COR-L47 (cell line): ENCODE results near the gene CDK13.
"Not testable (repeated sequence)": the region's sequence is repeated elsewhere in the genome, so short reads cannot be mapped to it uniquely, and the experiment has no call there.

Experiments used
- DNase-seq: peaks from one replicate; lab custom pipeline; 2025; lab: John Stamatoyannopoulos, UW

CDK13 gene

GRCh38 chr7:40098810-40099209 is 148.8 kb downstream of the CDK13 start:
- no peak for DNase-seq

DNA sequence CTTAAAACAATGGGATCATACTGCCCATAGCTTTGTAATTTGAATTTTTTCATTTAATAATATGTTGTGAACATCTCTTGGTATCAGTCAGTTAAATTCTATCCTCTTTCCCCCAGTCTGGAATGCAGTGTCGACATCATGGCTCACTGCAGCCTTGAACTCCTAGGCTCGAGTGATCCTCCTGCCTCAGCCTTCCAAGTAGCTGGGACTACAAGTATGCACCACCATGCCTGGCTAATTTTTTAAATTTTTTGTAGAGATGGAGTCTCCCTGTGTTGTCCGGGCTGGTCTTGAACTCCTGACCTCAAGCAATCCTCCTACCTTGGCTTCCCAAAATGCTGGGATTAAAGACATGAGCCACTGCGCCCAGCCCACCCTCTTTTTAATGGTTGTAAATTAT is 149.8 kb downstream of the CDK13 start:
- no peak for DNase-seq

DNA sequence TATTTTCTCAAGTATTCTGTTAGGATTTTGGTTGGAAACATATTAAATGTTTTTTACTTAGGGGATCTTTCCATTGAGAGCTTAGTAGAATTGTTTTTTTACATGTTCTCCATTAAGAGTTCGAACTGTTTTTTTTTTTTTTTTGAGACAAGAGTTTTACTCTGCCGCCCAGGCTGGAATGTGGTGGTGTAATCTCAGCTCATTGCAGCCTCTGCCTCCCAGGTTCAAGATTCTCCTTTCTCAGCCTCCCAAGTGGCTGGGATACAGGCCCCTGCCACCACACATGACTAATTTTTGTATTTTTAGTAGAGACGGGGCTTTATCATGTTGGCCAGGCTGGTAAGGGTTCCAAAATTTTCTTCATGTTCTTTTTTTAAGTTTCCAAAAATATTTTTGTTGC is 151.1 kb downstream of the CDK13 start:
- no peak for DNase-seq

GRCh38 chr7:40102897-40103296 is 152.8 kb downstream of the CDK13 start:
- no peak for DNase-seq

GRCh38 chr7:40105879-40106473 is 155.9 kb downstream of the CDK13 start:
- no peak for DNase-seq

DNA sequence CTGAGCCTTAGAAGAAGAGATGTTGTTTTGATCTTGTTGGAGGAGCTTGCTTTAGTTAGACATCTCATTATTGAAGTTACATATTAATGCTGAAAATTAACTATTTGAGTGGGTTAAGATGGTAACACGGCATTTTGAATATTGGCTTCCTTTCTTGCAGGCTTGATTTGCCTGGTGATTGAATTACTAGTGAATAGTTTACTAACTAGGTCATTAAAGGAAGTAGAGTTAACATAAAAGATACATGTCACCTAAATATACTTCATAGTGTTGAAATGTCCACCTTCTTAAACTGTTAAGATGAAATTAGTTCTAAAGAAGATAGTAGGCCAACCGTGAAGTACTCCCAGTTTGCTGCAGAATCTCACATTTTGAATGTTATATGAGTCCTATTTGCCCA is 165.9 kb downstream of the CDK13 start:
- DNase-seq, result no peak

- not testable (repeated sequence) for DNase-seq
These were observed 167.1 kb downstream of the CDK13 start for GRCh38 chr7:40117199-40117598.

GRCh38 chr7:40118201-40118600 is 168.1 kb downstream of the CDK13 start:
- DNase-seq, result not testable (repeated sequence)

DNA sequence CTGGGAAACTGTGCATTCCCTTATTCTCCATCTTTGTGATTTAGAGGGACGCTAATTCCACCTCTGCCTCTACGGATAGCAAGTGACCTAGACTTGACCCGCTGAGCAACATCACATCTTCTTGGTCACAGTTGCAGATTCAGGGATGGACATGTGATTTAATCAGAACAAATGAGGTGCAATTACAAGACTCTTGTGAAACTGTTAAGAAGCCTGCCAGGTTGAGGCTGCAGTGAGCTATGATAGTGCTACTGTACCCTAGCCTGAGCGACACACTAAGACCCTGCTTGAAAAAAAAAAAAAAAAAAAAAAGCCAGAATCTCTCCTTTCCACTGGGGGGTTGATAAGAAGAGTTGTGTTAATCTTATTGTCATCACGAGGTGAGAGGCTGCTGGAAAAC is 170.0 kb downstream of the CDK13 start:
- no peak for DNase-seq

DNA sequence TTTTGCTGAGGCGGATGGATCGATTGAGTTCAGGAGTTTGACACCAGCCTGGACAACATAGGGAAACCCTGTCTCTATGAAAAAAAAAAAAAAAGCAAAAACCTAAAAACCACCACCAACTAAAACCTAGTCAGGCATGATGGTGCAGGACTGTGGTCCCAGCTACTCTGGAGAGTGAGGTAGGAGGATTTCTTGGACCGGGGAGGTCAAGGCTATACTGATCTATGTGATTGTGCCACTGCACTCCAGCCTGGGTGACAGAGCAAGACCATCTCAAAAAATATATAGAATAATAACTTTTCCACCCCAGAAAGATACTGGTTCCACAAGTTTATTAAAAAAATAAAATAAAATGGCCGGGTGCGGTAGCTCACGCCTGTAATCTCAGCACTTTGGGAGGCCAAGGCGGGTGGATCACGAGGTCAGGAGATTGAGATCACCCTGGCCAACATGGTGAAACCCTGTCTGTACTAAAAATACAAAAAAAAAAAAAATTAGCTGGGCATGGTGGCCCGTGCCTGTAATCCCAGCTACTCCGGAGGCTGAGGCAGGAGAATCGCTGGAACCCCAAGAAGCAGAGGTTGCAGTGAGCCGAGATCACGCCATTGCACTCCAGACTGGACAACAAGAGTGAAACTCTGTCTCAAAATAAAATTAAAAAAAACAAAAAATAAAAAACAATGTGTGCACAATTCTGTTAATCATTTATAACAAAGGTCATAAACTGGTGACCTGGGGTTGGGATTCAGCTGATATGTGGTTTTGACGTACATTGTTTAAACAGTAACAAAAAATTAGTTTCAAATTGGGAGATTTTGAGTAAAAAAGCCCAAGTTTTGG is 172.3 kb downstream of the CDK13 start:
- DNase-seq, result not testable (repeated sequence)

DNA sequence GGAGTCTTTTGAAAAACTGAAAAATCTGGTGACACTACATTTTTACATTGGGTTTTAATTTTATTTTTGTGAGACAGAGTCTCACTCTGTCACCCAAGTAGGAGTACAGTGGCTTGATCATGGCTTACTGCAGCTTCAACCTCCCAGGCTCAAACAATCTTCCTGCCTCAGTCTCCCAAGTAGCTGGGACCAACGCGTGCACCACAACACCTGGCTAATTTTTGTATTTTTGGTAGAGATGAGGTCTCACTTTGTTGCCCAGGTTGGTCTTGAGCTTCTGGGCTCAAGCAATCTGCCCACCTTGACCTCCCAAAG is 172.8 kb downstream of the CDK13 start:
- DNase-seq, result no peak

GRCh38 chr7:40133561-40134427 is 183.7 kb downstream of the CDK13 start:
- no peak for DNase-seq

DNA sequence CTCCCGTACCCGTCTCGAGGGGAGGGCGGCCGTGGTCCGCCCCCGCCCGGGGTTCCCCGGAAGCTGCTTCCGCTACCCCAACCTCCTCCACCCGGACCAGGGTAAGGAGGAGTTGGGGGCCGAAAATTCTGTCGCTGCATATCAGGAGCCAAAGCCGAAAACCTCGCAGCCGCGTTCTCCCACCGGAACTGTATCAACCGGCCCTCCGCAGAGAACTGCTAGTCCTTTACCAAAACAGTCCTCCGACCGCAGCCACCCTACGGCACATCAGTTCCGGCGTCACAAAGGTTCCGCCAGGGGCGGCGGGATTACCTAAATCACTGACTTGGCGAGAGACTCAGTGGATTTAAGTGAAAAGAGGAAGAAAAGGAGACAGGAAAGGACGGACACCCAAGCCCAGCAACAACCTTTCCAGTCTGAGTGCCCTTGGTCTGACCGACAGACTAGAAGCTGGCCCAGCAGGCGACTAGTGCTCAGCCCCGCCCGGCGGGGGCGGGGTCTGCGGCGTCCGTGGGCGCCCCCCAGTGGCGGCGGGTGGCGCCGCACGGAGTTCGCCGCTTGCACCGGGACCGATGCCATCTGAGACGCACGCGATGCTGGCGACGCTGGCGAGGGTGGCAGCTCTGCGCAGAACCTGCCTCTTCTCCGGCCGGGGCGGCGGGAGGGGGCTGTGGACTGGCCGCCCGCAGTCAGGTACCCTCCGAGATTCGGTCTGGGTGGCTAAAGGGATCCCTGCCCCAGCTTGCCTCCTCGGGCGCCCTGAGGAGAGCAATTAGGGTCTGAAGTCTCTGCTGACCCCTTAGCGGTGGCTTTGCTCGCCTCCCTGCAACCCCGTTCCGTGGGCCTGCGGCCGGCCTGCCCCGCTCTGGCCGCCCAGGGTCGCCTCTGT is 184.6 kb downstream of the CDK13 start, which contains the start of the genes MPLKIP and SUGCT:
Gene MPLKIP, minus strand, starts transcription at position 195 of the 889 bp plus-strand sequence. Its CDS starts 55 bp downstream, at position 140.
Gene SUGCT, plus strand, starts transcription at position 578 of the 889 bp plus-strand sequence.
- peak; percentile 78 for DNase-seq

DNA sequence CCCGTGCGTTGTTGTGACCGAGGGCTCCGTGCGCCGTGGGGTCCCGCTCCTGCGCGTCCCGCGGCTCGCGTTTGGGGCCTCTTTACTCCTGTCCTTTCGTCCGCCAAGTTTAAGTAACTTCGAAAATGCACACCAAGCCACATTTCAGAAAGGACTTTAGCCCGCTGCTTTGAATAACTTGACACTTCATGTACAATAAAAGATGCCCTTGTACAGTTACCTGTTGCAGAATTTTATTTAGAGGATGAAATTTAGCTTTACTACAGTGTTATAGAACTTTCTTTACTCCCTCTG is 185.2 kb downstream of the CDK13 start:
- DNase-seq, result no peak

GRCh38 chr7:40137563-40137962 is 187.5 kb downstream of the CDK13 start:
- DNase-seq, result no peak

DNA sequence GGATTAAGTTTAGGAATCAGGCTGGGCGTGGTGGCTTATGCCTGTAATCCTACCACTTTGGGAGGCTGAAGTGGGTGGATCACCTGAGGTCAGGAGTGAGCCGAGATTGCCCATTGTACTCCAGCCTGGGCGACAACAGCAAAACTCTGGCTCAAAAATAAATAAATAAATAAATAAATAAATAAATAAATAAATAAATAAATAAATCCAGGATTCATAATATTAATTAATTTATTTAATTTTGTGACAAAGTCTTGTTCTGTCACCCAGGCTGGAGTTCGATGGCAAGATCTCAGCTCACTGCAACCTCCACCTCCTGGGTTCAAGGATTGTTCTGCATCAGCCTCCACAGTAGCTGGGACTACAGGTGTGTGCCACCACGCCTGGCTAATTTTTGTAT is 188.9 kb downstream of the CDK13 start:
- no peak for DNase-seq

DNA sequence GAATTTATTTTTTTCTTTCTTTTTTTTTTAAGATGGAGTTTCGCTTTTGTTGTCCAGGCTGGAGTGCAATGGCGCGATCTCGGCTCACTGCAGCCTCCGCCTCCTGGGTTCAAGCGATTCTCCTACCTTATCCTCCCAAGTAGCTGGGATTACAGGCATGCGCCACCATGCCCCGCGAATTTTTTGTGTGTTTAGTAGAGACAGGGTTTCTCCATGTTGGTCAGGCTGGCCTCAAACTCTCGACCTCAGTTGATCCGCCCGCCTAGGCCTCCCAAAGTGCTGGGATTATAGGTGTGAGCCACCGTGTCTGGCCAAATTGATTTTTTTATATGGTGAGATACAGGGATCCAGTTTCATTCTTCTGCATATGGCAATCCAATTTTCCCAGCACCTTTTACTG is 189.8 kb downstream of the CDK13 start:
- not testable (repeated sequence) for DNase-seq

DNA sequence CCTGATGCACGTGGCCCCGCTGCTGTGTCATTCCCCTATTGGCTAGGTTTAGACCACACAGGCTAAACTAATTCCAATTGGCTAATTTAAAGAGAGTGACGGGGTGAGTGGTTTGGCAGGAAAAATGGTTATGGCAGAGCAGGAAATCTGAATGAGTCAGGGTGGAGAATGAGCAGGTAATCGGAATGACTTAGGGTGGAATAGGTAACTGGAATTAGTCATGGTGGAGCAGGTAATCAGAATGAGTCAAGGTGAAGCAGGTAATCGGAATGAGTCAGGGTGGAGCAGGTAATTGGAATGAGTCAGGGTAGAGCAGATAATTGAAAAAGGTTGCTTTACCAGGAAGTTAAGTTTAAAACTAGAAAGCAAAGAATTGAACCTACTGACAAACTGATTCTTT is 191.9 kb downstream of the CDK13 start:
- DNase-seq, result not testable (repeated sequence)

DNA sequence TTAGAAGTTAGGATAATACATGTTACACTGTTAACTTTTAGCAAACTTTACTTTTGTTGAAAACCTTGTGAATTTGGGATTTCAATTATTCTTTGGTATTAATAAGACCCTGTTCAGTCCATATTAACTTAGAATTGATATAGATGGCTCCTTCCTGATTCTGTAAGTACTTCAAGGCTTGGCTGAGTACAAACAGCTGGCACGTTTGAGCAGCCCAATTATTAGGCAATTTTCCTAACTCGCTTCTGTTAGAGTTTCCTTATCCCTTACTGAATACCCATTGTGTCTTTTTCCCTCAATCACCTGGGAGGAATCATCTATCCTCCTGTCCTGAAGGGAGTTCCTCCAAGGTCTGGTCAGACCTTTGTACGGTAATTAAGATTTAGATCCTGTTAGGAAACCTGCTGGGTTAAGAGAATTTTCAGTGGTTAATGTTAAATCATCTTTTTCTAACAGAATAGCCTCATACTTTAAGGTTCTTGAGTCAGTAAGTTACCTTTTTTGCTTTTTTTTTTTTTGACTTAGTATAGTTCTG is 195.6 kb downstream of the CDK13 start:
- DNase-seq, result not testable (repeated sequence)

DNA sequence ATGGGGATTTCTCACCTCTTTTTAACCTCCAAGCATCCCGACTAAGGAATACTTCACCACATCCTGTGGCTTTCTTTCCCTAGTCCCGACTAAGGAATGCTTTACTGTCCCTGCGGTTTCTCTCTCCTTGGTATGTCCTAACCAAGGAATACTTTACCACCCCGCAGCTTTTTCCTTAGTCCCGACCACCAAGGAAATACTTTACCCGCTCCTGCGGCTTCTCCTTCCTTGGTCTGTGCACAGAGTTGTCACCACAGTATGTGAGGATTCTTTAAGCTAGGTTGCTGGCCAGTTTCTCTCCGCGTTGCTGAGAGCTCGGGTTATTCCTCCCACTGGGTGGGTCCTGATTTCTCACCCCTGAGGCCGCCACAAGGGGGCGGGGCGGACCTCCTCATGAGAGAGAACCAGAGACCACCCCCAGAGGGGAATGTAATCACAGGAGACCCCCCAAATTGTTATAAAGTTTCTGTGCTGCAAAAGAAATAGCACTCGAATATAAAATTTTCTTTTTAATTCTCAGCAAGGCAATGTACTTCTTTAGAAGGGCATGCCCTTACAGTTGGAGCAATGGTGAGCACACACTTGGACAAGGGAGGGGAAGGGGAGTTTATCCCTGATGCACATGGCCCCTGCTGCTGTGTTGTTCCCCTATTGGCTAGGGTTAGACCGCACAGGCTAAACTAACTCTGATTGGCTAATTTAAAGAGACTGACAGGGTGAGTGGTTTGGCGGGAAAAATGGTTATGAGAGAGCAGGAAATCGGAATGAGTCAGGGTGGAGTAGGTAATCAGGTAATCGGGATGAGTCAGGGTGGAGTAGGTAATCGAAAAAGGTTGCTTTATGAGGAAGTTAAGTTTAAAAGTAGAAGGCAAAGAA is 197.6 kb downstream of the CDK13 start:
- no peak for DNase-seq

GRCh38 chr7:40148247-40148580 is 198.2 kb downstream of the CDK13 start:
- not testable (repeated sequence) for DNase-seq
